HG03060 (cell line): ENCODE results near the gene ARHGEF33.

ENCODE experiments used
- ATAC-seq: cut with Tn5 transposase; IDR thresholded peaks from one replicate; pipeline ENCODE4 v1.9.1; 2021; ENCODE audit warnings: low read depth, moderate number of reproducible peaks; ENCODE audit not compliant: unreplicated experiment

The ARHGEF33 gene

GRCh38 chr2:38889575-38889974 is at the start of gene ARHGEF33:
ARHGEF33 (plus strand) TSS chr2:38889875; CDS start chr2:38919448, 29,573 bp downstream.
- no peak for ATAC-seq

DNA sequence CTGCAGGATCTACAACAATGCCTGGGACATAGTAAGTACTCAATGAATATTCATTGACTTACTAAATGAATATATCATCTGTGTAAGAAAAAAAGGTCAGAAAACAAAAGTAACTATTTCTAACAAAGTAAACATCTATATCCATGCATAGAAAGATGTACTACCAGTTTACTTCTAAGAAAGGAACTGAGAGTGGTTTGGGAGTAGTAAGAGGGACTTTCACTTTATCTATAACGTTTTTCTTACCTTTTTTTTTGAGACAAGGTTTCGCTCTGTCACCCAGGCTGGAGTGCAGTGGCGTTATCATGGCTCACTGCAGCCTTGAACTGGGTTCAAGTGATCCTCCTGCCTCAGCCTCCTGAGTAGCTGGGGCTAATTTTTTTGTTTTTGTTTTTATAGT is 39.6 kb upstream of the ARHGEF33 start:
- peak; percentile 84 for ATAC-seq

- ATAC-seq, result no peak
Measured at GRCh38 chr2:38856165-38856564, 33.5 kb upstream of the ARHGEF33 start.

DNA sequence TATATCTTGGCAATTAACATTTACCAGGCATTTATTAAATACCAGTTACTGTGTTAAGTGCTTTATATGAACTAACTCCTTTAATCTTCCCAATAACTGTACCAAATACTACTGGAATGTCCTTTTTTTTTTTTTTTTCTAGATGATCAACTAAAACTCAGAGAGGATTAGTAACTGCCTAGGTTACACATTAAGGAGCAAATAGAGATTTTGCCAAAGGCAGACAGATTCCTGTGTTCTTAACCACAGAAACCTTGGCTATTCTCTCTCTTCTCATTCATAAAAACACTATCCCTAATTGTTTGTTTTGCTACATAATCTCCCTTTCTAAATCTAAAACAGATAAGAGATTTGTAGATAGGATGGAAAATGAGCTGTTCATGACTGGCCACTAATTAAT is 27.2 kb upstream of the ARHGEF33 start:
- no peak for ATAC-seq

DNA sequence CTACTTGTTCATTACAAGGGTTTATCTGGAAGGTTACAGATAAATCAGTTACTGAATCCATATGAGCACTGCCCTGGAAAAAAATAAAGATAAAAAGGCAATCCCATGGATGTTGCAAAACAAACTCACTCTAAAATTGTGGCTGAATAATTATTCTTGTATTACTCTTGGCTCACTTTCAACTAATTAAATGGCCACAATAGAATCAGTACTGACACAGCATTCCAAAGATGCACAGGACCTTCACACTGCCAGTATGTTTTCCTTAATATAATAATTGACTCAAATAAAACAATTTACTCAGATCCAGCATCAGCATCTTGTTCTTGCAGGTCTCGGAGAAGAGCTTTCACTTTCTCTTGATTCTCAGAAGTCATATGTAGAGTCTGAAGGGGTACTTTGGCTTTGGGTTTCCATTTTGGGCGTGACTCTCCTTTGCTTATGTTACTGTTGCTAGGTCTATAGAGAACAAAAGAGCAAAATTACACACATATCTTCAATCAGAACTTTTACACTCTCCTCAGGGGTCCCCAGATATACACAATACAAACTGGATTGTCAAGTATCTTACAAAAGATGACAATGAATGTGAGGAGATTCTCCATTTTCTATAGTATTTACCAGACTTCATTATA is 26.5 kb upstream of the ARHGEF33 start:
- no peak for ATAC-seq

DNA sequence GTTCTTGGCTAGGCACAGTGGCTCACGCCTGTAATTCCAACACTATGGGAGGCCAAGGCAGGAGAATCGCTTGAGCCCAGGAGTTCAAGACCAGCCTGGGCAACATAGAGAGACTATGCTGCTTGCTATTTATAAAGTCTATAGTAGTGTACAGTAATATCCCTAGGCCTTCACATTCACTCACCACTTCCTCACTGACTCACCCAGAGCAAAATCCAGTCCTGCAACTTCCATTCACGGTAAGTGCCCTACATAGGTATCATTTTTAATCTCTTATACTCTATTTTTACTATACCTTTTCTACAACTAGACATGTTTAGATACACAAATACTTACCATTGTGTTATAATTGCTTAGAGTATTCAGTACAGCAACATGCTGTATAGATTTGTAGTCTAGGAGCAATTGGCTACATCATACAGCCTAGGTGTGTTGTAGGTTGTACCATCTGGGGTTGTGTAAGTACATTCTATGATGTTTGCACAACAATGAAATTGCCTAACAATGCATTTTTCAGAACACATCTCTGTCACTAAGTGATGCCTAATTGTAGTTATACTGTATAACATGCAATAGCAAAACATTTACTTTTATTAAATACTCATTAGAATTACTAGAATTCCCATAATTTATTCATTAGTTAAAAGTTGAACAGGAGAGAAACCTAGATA is 22.8 kb upstream of the ARHGEF33 start:
- no peak for ATAC-seq

DNA sequence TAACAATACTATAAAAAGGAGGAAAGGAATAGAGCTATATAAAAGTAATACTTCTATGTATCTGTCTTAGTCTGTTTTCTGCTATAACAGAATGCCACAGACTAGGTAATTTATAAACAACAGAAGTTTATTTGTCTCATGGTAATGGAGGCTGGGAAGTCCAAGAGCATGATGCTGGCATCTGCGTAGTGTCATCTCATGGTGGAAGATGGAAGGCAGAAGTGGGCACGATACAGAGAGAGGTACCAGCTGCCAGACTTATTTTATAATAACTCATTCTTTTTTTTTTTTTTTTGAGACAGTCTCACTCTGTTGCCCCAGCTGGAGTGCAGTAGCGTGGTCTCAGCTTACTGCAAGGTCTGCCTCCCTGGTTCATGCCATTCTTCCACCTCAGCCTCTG is 18.2 kb upstream of the ARHGEF33 start:
- no peak for ATAC-seq

GRCh38 chr2:38873763-38874162 is 15.9 kb upstream of the ARHGEF33 start:
- ATAC-seq, result no peak

DNA sequence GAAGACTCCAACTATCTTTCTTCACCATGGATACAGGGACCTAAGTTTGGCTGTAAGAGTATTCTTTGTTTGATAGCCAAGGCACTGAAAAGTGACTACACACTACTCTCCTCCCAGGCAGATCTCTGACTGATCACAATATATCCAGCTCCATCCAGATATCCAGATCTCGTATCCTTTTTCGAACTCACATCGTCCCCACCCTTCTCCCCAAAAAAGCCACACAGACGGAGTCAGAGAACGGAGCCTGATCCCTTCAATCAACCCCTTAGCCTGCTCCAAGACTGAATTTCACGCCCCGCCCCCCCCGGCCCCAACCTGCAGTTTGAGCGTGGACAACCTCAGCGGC is 14.5 kb upstream of the ARHGEF33 start:
- no peak for ATAC-seq

- ATAC-seq, result peak; percentile 89
Measured at GRCh38 chr2:38875576-38876367, 13.9 kb upstream of the ARHGEF33 start, which contains the start of the genes DHX57 and MORN2. DHX57 (minus strand) TSS chr2:38875934; CDS start chr2:38868405, 7,529 bp downstream. MORN2 (plus strand) TSS chr2:38875976.

DNA sequence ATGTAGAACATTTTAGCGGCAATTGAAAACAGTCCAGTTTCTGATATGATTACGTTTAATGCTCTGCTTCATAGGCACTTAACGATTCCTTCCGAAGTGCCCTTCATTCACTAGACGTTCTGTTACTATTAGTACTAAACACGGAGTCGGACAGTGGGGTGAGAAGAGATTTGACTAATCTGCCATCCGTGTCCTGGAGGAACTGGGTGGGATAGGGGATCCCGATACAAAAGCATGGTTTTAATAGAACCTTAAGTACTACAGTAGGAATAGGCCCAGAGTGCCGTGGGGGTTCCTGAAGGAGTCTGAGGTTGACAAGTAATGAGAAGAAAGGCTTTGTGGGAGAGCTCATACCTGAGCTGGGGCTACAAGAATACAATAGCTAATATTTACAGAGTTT is 13.3 kb upstream of the ARHGEF33 start:
- ATAC-seq, result no peak

DNA sequence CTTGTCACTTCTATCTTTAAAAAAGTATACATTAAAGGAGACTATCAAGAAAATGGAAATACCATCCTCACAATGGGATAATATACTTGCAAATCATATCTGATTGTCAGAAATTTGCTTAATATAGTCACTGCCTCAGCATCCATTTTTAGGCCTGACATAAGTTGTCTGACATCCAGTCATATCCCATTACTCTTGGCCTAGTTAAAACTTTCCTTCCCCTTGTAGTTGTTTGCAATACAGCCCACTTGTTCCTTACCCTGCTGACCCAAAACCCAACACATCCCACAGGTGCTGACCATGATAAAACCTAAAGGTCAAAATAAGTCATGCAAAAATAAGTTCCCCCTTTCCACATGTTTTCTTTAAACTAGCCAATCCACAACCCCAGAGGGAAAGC is 3.6 kb upstream of the ARHGEF33 start:
- no peak for ATAC-seq

GRCh38 chr2:38887347-38887746 is 2.3 kb upstream of the ARHGEF33 start:
- no peak for ATAC-seq

DNA sequence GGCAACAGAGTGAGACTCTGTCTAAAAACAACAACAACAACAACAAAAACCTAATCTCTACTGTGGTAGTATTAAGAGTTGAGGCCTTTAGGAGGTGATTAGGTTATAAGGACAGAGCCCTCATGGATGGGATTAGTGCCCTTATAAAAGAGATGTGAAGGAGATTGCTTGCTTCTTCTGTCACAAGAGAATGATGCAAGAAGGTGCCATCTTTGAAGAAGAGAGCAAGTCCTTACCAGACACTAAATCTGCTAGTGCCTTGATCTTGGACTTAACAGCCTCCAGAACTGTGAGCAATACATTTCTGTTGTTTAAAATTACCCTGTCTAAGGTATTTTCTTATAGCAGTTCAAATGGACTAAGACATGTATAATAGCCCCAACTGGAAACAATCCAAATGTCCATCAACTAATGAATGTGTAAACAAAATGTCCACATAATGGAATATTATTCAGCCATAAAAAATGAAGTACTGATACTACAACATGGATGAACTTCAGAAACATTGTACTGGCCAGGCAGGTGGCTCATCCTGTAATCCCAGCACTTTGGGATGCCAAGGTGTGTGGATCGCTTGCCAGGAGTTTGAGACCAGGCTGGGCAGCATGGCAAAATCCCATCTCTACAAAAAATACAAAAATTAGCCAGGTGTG is 1.6 kb upstream of the ARHGEF33 start:
- no peak for ATAC-seq

DNA sequence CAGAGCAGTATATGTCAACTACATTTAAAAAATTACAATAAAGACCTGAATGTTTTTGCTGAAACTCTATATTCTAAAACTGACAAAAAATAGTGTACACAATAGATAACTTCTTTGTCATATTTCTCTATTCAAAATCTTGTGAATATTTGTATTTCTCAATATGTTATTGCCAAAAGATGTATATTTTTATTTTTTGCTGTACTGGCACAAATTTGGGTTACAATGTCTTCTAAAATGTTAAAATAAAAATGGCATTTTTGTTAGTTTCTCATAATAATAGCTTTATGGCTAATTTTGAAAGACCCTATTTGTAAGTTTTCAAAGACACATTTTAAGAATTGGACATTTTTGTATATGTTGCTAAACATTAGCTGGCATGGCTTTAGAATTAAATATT is 630 bp upstream of the ARHGEF33 start:
- ATAC-seq, result no peak

GRCh38 chr2:38892819-38893218 is 3.1 kb downstream of the ARHGEF33 start:
- ATAC-seq, result no peak

GRCh38 chr2:38898256-38898655 is 8.6 kb downstream of the ARHGEF33 start:
- no peak for ATAC-seq

- no peak for ATAC-seq
Measured at GRCh38 chr2:38900726-38901125, 11.1 kb downstream of the ARHGEF33 start.

DNA sequence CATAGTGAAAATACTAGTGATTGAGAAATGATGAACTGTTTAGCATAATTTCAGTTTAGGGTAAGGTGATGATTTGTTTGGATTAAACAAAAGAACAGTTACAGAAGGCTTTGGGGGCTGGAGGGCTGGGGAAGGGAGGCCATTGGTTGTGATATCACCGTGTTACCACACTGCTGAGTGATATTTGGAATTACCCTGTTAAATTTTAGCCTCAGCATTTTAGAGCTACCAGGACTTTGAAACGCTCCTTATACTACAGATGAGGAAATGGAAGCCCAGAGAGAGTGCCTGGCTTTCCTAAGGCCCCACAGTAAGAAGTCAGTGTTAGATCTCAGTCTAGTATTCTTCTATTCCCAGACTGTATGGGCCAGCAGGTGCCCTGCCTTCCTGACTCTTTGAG is 15.6 kb downstream of the ARHGEF33 start:
- no peak for ATAC-seq

DNA sequence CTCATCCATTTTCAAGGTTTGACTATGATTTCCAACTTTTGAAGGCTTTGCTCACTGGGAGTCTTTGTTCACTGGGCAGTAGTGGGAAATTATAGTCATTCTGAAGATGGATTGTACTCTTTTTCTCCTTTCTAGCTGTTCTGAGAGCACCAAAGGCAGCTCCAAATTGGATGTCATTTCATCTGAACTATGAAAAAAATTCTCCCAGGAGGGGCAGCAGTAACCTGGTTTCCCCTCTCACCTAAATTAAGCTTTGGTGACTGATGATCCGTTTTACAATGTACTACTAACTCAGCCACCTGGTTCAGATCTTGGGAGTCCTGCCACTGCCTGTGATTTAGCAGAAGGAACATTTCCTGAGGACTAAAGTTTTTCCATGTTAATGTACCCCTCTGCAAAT is 17.6 kb downstream of the ARHGEF33 start:
- no peak for ATAC-seq
